IPS-NIHi11 (cell line): ENCODE data around the gene MTOR.
A peak's percentile ranks its signal among the peaks of the same experiment; 100 is the strongest.

Source experiments
- DNase-seq: peaks from one replicate; pipeline ENCODE4 v3.0.0; 2012; ENCODE audit warnings: mixed read lengths, low spot score

MTOR gene

GRCh38 chr1:11216074-11216473, 46.3 kb downstream of the MTOR start:
- no peak for DNase-seq

GRCh38 chr1:11215381-11216005, 46.9 kb downstream of the MTOR start:
- no peak for DNase-seq

GRCh38 chr1:11214698-11215380, 47.5 kb downstream of the MTOR start:
- DNase-seq = no peak

GRCh38 chr1:11211925-11212587, 50.3 kb downstream of the MTOR start:
- no peak for DNase-seq

- DNase-seq = no peak
These were observed 50.9 kb downstream of the MTOR start for GRCh38 chr1:11211461-11211860.

GRCh38 chr1:11207898-11208611, 54.3 kb downstream of the MTOR start:
- no peak for DNase-seq

- DNase-seq = no peak
These were observed 57.8 kb downstream of the MTOR start for GRCh38 chr1:11204396-11205190.

- DNase-seq = no peak
These were observed 63.3 kb downstream of the MTOR start for GRCh38 chr1:11198851-11199594.

GRCh38 chr1:11198257-11198656, 64.1 kb downstream of the MTOR start:
- DNase-seq = no peak

- DNase-seq = no peak
These were observed 65.0 kb downstream of the MTOR start for GRCh38 chr1:11197359-11197758.

- no peak for DNase-seq
These were observed 65.4 kb downstream of the MTOR start for GRCh38 chr1:11196945-11197344.

- DNase-seq = peak; percentile 37
These were observed 67.8 kb downstream of the MTOR start for GRCh38 chr1:11194407-11195176.

- DNase-seq = no peak
These were observed 69.0 kb downstream of the MTOR start for GRCh38 chr1:11193376-11193775.

GRCh38 chr1:11188858-11189451, 73.4 kb downstream of the MTOR start, which contains the start of gene ANGPTL7:
ANGPTL7 (plus strand) TSS chr1:11189355; CDS start chr1:11189580, 225 bp downstream.
- DNase-seq = peak; percentile 33

- no peak for DNase-seq
These were observed 74.0 kb downstream of the MTOR start for GRCh38 chr1:11188381-11188780.

- DNase-seq = no peak
These were observed 74.4 kb downstream of the MTOR start for GRCh38 chr1:11187931-11188330.

- no peak for DNase-seq
These were observed 74.9 kb downstream of the MTOR start for GRCh38 chr1:11187494-11187893.

GRCh38 chr1:11187000-11187399, 75.4 kb downstream of the MTOR start:
- no peak for DNase-seq

GRCh38 chr1:11184973-11185372, 77.4 kb downstream of the MTOR start:
- no peak for DNase-seq

- DNase-seq = no peak
These were observed 79.5 kb downstream of the MTOR start for GRCh38 chr1:11182884-11183283.
